Activated naive CD4-positive, alpha-beta T cell treated with anti-CD3 and anti-CD28 coated beads, Interleukin-2, amount 50 U/mL, for 72 hours (primary cell): ENCODE data around the gene SACM1L. TPM values are rescaled to one million over a fixed set of nuclear protein-coding genes. Genes with fewer than 3 reads are reported as not detected.

Source experiments
- ATAC-seq, 2 donors: fragments of 150-1000 bp; cut with Tn5 transposase; 2 replicates each; pipeline ENCODE4 v1.10.0; 2021; ENCODE audit warnings: mild to moderate bottlenecking in 2 of 2, moderate library complexity in 2 of 2
- DNase-seq, 2 donors: peaks; one replicate each; pipeline ENCODE4 v3.0.0; 2021 to 2022; ENCODE audit warnings: low spot score in 2 of 2
- H3K27ac Mint-ChIP-seq, 2 donors: one replicate each; pipeline ENCODE4 v1.8.0; 2022; ENCODE audit warnings: mild to moderate bottlenecking in 2 of 2, mixed read lengths in 2 of 2
- H3K36me3 Mint-ChIP-seq, 2 donors: one replicate each; pipeline ENCODE4 v1.8.0; 2022; ENCODE audit warnings: mixed read lengths in 2 of 2
- H3K9me3 Mint-ChIP-seq, 2 donors: one replicate each; pipeline ENCODE4 v1.8.0; 2022; ENCODE audit warnings: mixed read lengths in 2 of 2
- total RNA-seq, 2 donors: library from RNA; stranded (reverse); gene quantifications; one replicate each; pipeline ENCODE4 v1.2.3, GENCODE V29; 2022

SACM1L gene, protein sequence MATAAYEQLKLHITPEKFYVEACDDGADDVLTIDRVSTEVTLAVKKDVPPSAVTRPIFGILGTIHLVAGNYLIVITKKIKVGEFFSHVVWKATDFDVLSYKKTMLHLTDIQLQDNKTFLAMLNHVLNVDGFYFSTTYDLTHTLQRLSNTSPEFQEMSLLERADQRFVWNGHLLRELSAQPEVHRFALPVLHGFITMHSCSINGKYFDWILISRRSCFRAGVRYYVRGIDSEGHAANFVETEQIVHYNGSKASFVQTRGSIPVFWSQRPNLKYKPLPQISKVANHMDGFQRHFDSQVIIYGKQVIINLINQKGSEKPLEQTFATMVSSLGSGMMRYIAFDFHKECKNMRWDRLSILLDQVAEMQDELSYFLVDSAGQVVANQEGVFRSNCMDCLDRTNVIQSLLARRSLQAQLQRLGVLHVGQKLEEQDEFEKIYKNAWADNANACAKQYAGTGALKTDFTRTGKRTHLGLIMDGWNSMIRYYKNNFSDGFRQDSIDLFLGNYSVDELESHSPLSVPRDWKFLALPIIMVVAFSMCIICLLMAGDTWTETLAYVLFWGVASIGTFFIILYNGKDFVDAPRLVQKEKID
- total RNA-seq, result 10 to 100 TPM; 61.8 to 99.2 TPM

DNA sequence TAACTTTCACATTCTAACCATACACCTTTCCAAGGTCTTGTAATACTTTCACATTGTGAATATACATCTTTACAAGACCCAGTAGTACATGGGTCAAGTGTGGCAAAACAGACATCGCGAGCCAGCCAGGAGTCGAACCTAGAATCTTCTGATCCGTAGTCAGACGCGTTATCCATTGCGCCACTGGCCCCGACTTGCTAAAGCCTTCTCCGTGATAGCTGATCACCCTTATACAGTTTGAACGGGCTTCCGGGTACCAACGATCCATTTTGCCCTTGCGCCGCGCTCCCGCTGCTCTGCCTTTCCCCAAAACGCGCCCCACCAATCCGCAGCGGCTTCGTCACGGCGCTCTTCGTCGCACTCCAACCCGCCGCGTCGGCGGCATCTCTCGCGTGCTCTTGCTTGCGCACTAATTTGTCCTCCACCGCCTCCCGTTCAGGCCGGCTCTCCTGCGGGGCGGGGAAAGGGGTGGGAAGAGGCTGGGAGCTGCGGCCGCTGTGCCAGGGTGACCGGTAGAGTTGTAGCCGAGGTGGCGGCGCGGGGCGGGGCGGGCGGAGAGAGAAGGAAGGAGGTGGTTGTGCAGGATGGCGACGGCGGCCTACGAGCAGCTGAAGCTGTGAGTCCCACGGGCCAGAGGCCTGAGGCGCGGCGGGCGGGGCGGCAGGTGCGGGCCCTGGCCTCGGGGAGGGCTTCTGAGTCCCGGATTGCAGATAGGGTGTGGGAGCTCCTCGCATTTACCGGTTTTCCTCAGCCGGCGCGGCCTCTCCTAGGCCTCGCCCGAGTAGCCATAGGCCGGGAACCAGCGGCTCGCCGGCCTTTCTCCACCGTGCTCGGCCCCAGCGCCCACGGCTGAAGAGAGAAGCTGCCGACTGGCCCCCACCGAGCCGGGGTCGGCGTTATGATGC is at the start of gene SACM1L:
TSS of gene SACM1L (plus strand) at position 515 of the 905 bp plus-strand sequence. CDS start at position 585, 70 bp downstream.
- peaks cover 34 to 35% of the 10 kb centered on the region in 2 donors for H3K36me3 Mint-ChIP-seq
- no peaks in the 10 kb centered on the region for H3K9me3 Mint-ChIP-seq
- H3K27ac Mint-ChIP-seq, result peak within 1 kb of the TSS; percentile 98 to 100

DNA sequence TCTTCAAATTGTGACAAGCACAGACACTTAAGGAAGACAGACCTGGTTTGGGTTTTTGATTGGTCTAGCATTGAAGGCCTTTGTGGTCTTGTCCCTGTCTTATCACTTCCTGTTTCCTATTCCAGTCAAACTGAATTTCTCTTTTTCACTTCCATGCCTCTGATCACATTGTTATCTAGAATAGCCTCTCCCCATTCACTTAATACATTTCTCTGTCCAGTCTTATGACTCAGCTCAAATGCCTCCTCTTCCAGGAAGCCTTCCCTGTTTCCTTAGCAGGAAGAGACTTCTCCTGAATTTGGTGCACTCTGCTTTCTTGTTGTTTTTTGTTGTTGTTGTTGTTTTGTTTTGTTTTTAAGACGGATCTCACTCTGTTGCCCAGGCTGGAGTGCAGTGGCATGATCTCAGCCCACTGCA is 49.1 kb upstream of the SACM1L start:
- no peak for DNase-seq
- ATAC-seq, result peak in 1 of 2 donors; percentile 17
- Mint-ChIP-seq H3K9me3 (no peaks in the 10 kb centered on the region), H3K36me3 (peaks cover 5% of the 10 kb centered on the region in 2 donors), H3K27ac (peak overlapping the region; percentile 11)

More for the DNA sequence above, at the start of gene SACM1L:
- DNase-seq, result peak; percentile 98
- ATAC-seq, result peak; percentile 84 to 85

DNA sequence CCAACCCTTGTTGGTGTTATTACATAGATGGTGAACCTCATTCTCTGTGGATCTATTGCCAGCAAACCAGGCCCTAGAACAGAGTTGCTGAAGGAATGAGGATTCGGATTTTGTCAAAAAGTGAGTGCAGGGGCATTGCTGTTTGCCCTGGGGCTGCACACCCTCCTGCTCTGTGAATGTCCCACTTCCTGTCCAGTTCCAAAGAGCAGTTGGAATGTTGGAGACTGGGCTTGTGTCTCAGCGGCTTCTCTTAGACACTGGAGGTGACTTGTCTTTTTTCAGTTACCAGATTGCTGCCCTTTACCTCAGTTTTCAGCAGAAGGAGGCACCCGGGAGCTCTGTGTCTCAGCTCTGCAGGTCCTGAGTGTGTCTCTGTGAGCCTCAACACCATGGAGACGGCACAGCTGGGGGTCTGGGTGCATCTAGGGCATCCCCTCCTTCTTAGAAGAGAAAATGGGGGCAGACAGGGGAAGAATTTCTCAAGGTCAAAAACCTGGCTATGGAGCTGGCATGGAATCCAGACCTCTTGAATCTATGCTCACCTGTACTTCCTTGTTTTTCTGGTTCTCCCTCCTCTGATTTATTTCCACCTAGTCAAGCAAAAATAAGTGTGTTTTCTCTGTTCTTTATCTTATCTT is 48.4 kb upstream of the SACM1L start:
- DNase-seq, result no peak
- H3K36me3 Mint-ChIP-seq, result peaks cover 5% of the 10 kb centered on the region in 2 donors
- H3K27ac Mint-ChIP-seq, result peak overlapping the region; percentile 11
- no peaks in the 10 kb centered on the region for H3K9me3 Mint-ChIP-seq
- no peak for ATAC-seq

DNA sequence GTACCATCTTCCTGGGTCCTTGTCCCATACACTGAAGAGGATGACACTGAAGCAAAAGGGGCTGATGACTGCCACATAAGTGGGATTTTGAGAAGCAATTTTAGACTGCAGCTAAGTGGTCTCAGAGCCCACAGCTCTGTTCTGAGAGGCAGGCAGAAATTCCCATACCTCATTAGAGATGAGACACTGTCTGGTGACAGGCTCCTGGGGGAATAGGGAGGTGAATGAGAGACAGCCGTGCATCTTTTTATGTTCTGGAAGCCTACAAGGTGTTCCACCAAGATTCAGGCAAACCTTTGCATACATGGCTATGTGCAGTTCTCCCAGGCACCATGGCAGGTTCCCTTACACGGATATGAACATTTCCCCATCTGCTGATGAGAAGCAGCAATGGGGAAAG is 47.4 kb upstream of the SACM1L start:
- Mint-ChIP-seq H3K9me3 (no peaks in the 10 kb centered on the region), H3K27ac (no peak overlapping the region), H3K36me3 (peaks cover 5% of the 10 kb centered on the region in 2 donors)
- ATAC-seq (no peak), DNase-seq (no peak)

DNA sequence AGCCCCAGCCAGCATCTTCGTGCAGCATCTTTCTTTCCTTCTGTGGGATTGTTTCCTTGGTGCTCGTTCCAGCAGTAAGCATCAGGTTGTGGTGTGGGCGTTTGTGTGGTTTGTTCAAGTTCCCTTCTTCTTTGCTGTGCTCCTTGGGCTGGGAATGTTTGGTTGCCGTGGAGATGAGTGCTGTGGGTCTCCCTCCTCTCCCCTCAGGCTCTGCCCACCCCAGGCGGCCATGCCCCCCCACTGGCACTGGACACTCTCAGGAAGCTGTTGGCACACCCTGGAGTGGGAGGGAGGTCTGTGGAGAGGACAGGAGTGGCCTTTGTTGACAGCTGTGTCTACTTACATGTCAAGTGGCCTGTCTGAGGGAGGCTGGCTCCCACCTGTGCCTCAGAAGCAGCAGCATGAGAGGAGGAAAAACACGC is 46.5 kb upstream of the SACM1L start:
- no peak overlapping the region for H3K27ac Mint-ChIP-seq
- peaks cover 3 to 5% of the 10 kb centered on the region in 2 donors for H3K36me3 Mint-ChIP-seq
- peaks cover 0 to 2% of the 10 kb centered on the region in 2 donors for H3K9me3 Mint-ChIP-seq
- ATAC-seq (no peak), DNase-seq (no peak)

DNA sequence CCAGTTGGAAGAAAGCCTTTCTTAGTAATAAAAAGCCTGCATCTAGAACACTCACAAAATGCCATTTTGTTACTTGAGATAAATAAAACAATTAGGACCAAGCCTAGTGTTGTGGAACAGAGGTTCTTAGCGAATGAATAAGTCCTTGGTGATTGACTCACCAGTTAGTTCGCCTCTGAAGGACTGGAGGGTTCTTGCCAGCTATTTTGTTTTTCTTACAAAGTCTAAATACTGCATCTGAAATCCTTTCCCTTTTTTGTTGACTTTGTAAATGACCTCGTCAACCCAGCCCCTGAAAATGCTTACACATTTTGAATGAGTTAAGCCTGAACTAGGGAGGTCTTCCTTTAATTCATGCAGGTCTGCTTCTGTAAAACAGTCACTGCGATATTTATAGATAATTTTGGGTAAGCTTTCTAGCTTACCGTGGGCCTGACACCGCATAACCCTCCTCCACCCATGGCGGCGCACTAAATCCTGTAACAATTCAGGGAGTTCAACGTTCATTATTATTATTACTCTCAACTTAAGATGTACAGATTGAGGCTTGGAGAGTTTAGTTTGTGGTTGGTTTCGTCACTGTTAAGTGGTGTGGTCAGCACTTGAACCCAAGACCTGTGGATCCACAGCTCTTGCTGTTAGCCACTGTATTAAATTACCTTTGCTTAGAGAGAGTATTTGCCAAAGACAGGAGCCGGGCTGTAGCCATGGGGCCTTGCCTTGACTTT is 45.0 kb upstream of the SACM1L start:
- Mint-ChIP-seq H3K27ac (peak overlapping the region in 1 of 2 donors; percentile 29), H3K36me3 (peaks cover 13 to 18% of the 10 kb centered on the region in 2 donors), H3K9me3 (peaks cover 0 to 6% of the 10 kb centered on the region in 2 donors)
- ATAC-seq (no peak), DNase-seq (no peak)

DNA sequence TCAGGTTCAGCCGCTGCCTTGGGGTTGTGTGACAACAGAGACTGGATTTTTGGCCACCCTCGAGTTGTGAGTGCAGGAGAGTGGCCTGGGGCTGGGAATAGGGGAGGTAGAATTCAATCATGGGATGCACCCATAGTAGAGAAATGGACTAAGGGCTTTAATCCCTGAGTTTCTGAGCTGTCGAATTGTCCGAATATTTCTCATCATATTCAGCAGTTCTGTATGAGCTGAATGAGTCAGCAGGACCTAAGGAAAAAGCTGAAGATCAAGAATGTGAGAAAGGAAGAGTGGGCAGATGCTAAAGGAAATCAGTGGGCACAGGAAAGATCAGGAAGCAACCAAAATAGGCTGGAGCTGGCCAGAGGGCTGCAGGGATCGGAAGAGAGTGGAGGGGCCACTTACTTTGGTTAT is 44.4 kb upstream of the SACM1L start:
- Mint-ChIP-seq H3K27ac (peak overlapping the region in 1 of 2 donors; percentile 29), H3K9me3 (peaks cover 0 to 8% of the 10 kb centered on the region in 2 donors), H3K36me3 (peaks cover 15 to 21% of the 10 kb centered on the region in 2 donors)
- ATAC-seq (no peak), DNase-seq (no peak)

DNA sequence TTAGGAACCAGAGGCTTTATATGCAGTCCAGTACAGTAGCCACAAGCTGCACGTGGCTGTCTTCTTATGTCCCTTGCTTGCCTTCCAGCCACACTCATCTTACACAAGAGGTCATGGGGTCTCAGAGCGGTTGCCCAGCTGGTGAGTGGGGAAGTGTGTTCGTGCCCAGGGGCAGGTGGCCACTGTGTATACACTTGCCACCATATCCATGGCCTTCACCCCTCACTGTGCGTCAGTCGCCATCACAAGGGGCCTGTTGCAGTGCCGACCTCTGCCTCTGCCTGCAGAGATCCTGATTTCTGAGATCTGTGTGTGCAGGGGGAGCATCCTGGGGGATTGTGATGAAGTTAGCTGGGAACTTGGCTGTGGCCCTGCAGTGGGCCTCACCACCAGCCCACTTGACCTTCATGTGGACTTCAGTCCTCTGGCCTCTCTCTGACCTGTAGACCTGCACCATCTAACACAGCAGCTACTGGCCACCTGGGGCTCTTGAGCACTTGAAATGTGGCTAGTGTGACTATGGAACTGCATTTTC is 43.1 kb upstream of the SACM1L start:
- Mint-ChIP-seq H3K36me3 (peaks cover 18 to 24% of the 10 kb centered on the region in 2 donors), H3K27ac (no peak overlapping the region), H3K9me3 (peaks cover 0 to 10% of the 10 kb centered on the region in 2 donors)
- ATAC-seq (no peak), DNase-seq (no peak)

DNA sequence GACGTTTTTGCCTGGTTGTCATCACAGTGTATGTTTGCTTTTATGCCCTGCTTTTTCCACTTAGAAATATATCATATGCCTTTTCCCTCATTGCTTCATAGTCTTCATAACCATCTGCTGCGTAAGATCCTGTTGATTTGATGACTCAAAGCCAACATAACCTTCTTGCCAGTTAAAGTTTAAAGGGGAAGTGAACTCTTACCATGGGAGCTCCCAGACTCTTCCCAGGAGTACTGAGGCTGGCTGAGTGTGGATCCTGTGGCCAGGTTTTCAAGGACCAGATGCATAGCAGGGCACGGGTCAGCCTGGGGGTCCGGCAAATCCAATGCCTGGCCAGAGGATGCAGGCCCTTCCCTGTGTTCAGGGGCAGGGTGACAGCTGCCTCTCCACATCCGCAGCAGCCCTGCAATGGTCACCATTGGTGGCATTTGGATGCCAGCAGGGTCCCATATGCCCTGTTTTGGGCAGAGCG is 42.0 kb upstream of the SACM1L start:
- DNase-seq (no peak), ATAC-seq (no peak)
- H3K36me3 Mint-ChIP-seq, result peaks cover 18 to 24% of the 10 kb centered on the region in 2 donors
- peaks cover 0 to 10% of the 10 kb centered on the region in 2 donors for H3K9me3 Mint-ChIP-seq
- H3K27ac Mint-ChIP-seq, result peak overlapping the region in 1 of 2 donors; percentile 2

DNA sequence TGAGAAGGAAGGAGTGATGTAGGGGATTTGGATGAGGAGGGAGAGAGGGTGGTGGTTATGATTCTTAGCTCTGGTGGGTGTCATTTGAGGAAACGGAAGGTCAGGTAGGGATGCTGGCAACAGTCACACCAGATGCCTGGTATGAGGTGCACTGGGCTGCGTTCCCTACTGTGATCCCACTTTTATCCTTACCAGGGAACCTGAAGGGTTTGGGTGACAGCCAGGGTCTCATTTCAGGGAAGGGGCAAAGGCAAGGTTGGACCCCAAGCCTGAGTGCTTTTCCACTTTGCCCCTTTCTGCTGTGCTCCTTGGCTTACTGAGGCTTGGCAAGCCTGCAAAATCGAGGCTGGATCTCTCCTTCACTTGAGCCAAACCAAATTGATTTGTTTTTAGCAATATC is 36.0 kb upstream of the SACM1L start:
- peaks cover 0 to 4% of the 10 kb centered on the region in 2 donors for H3K9me3 Mint-ChIP-seq
- H3K27ac Mint-ChIP-seq, result peak overlapping the region in 1 of 2 donors; percentile 12
- H3K36me3 Mint-ChIP-seq, result peaks cover 12 to 15% of the 10 kb centered on the region in 2 donors
- DNase-seq (no peak), ATAC-seq (no peak)

DNA sequence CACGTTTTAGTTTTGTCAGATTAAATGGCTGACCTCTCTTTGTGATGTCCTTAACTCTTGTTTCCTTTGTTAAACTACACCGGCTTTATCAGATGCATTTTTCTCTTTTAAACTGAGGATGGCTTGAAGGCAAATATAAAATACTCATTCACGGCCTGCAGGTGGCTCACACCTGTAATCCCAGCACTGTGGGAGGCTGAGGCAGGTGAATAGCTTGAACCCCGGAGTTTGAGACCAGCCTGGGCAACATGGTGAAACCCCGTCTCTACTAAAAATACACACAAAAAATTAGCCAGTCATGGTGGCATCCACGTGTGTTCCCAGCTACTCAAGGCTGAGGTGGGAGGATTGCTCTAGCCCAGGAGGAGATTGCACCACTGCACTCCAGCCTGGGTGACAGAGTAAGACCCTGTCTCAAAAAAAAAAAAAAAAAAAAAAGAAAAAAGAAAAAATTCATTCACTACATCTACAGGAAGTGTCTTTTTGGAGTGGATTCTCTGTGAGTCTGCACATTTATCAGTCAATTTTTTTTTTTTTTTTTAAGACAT is 34.7 kb upstream of the SACM1L start:
- peaks cover 5 to 6% of the 10 kb centered on the region in 2 donors for H3K36me3 Mint-ChIP-seq
- ATAC-seq (no peak), DNase-seq (no peak)
- no peak overlapping the region for H3K27ac Mint-ChIP-seq
- H3K9me3 Mint-ChIP-seq, result peaks cover 0 to 4% of the 10 kb centered on the region in 2 donors

DNA sequence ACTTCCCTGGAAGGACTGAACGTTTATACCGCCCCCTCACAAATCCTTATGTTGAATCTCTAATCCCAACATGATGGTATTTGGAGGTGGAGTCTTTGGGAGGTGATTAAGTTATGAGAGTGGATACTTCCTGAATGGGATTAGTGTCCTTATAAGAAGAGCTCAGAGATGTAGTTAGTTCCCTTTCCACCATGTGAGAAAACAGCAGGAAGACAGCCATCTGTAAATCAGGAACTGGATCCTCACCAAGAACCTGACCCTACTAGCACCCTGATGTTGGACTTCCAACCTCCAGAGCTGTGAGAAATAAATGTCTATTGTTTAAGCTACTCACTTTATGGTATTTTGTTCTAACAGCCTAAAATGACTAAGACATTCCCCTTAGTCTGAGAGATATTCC is 33.3 kb upstream of the SACM1L start:
- H3K27ac Mint-ChIP-seq, result no peak overlapping the region
- ATAC-seq (no peak), DNase-seq (no peak)
- no peaks in the 10 kb centered on the region for H3K36me3 Mint-ChIP-seq
- no peaks in the 10 kb centered on the region for H3K9me3 Mint-ChIP-seq

DNA sequence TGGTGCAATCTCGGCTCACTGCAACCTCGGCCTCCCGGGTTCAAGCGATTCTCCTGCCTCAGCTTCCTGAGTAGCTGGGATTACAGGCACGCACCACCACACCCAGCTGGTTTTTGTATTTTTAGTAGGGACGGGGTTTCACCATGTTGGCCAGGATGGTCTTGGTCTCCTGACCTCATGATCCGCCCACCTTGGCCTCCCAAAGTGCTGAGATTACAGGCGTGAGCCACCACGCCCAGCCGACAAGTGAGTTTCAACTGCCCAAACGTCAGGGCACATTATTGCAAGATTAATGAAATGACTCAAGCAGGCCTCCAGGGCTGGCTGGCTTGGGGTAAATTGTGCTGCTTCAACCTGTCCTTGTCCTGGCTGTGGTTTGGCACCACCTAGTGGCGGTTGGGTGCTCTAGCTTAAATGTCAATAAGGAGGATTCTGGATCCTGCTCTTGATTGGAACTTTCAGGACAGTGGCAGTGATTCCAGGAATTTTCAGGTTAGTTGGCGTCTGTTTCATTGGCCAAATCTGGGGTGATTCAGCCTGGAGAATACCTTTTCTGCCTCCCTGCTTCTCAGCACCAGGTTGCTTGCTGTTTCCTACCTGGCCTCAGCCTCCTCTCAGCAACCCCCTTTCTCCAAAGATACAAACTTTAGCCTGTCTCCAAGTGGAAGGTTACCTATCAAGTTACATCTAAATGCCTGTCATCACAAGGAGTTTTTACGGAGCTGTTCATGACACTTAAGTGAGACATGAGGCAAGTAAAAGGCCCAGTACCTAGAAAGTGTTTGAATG is 32.4 kb upstream of the SACM1L start:
- H3K27ac Mint-ChIP-seq, result no peak overlapping the region
- DNase-seq, result peak; percentile 81
- peak; percentile 92 to 97 for ATAC-seq
- no peaks in the 10 kb centered on the region for H3K9me3 Mint-ChIP-seq
- no peaks in the 10 kb centered on the region for H3K36me3 Mint-ChIP-seq

DNA sequence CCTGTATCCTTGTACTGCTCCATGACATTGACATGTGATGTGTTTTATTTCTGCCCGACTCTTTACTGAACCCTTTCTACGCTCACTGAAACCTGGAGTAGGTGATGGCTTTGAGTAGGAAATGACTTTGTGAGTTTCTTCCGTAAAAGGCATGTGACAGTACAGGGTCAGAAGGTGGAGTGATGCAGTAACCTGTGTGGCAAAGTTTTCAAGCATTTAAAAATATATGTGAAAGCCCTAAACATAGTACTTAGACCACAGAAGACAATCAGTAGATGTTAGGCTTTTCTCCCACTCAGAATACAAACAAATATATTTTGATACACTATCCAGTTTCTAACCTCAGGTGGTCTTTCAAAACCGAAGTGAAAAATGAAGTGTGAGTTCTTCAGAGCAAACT is 31.3 kb upstream of the SACM1L start:
- Mint-ChIP-seq H3K36me3 (no peaks in the 10 kb centered on the region), H3K27ac (no peak overlapping the region), H3K9me3 (no peaks in the 10 kb centered on the region)
- DNase-seq (no peak), ATAC-seq (no peak)
